Sigmoid colon (tissue), 7 donors: Measurements from ENCODE around the gene PDGFRB. TPM values are rescaled to one million over a fixed set of nuclear protein-coding genes. Genes with fewer than 3 reads are reported as not detected.

Experiments
- DNase-seq: peaks from one replicate; pipeline ENCODE4 v3.0.0-alpha.2; 2019
- H3K27ac ChIP-seq, 4 donors: fragments of 200-600 bp; sonication (generic); one replicate each; pipeline ENCODE4 v1.5.1; 2016 to 2019; ENCODE audit warnings: mild to moderate bottlenecking in 1 of 4
- H3K27me3 ChIP-seq, 3 donors: fragments of 200-600 bp; sonication (generic); one replicate each; pipeline ENCODE4 v1.5.1; 2019; ENCODE audit warnings: mild to moderate bottlenecking in 1 of 3
- H3K36me3 ChIP-seq, 4 donors: fragments of 200-600 bp; sonication (generic); one replicate each; pipeline ENCODE4 v1.5.1; 2016 to 2019
- H3K4me1 ChIP-seq, 4 donors: fragments of 200-600 bp; sonication (generic); one replicate each; pipeline ENCODE4 v1.5.1; 2017 to 2019
- H3K4me3 ChIP-seq, 4 donors: fragments of 200-600 bp; sonication (generic); one replicate each; pipeline ENCODE4 v1.5.1; 2017 to 2019; ENCODE audit warnings: mild to moderate bottlenecking in 2 of 4, moderate library complexity in 1 of 4
- H3K9me3 ChIP-seq, 4 donors: fragments of 200-600 bp in 3 of 4; sonication (generic) in 3 of 4; one replicate each; pipeline versions ENCODE4 v1.5.1 to v1.6.1; 2013 to 2019
- CTCF ChIP-seq, 4 experiments: fragments of 450-650 bp in 3 of 4; fragments of 200-600 bp in 1 of 4; IDR thresholded peaks; one replicate each; pipeline ENCODE4 v1.5.1; 2016 to 2019; ENCODE audit warnings: antibody characterized with exemption in 4 of 4, mild to moderate bottlenecking in 3 of 4, moderate library complexity in 2 of 4
- EP300 ChIP-seq, 4 donors: sonication (generic); formaldehyde crosslinking; IDR thresholded peaks; one replicate each; pipeline ENCODE4 v1.6.1; 2017; ENCODE audit warnings: antibody characterized with exemption in 4 of 4
- POLR2A ChIP-seq, 2 donors: fragments of 450-650 bp; IDR thresholded peaks; one replicate each; pipeline ENCODE4 v1.6.1; 2016; ENCODE audit warnings: antibody characterized with exemption in 2 of 2, mild to moderate bottlenecking in 2 of 2, moderate library complexity in 2 of 2
- POLR2AphosphoS5 ChIP-seq, 4 donors: sonication (generic); formaldehyde crosslinking; IDR thresholded peaks; one replicate each; pipeline ENCODE4 v1.6.1; 2017; ENCODE audit warnings: antibody characterized with exemption in 4 of 4
- WGBS, 2 donors: extraction: QIAGEN DNeasy Blood & Tissue Kit; methylation state at CpG; one replicate each; pipeline ENCODE4 v1.1.7; 2013; 5-methylcytosine and 5-hydroxymethylcytosine counted together
- intact Hi-C: fragments of 100-400 bp; cut with DNase I; formaldehyde crosslinking; loops from one replicate; pipeline ENCODE4 v1.15.1; 2023
- polyA plus RNA-seq, 3 donors: library from polyadenylated mRNA; stranded (reverse); fragments of 200-250 nt; gene quantifications; one replicate each; pipeline ENCODE4 v1.2.3, GENCODE V29; 2013
- total RNA-seq, 4 donors: library from RNA; depleted of rRNA; stranded (reverse); fragments of >200 nt; gene quantifications; one replicate each; pipeline ENCODE4 v1.1.0, GENCODE V29; 2016
- donor health status: healthy with polysubstance abuse.
- donor health status: Bipolar disorder and iron deficiency.
- donor health status: healthy.

PDGFRB gene
- total and polyA plus RNA-seq, 7 donors, result 3.9 to 104 (median 54.9) TPM

DNA sequence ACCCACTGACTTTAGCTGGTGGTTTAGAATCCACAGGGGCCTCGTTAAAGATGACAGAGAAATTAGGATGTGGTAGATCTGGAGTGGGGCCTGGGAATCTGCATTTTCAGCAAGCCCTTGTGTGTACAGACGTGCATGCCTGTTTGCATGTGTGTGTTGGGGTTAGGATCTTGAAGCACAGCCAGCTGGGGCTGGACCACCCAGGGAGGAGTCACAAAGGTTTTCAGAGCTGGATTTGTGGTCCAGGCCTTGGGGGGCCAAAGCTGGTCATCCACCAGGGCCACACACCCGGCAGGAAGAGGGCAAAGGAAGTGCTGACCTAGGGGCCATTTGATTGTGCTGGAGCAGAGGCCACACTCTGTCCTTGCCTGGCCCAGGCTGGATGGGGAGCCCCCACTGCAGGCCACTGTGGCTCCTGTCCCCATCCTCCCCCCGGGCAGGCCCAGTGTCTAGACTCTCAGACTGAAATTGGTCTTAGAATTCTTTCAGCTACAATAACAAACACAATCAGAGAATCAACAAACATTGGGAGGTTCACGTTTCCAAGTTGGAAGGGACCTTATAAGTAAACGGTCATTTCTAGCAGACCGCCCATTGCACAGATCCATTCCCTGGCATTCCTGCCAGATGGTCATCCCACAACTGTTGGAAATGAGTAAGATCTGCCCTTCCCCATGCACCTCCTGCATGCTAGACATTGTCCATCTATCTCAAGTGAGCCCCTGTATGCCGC lies 21.3 kb upstream of the PDGFRB start:
- WGBS, 2 donors, result 24 to 60% methylated on average over 8 of the region's 8 CpGs
- TF ChIP-seq POLR2AphosphoS5 (IDR thresholded peaks at IDR 0.05) (no peak), CTCF (IDR thresholded peaks at IDR 0.05) (no peak), EP300 (IDR thresholded peaks at IDR 0.05) (no peak), POLR2A (IDR thresholded peaks at IDR 0.05) (no peak)
- H3K36me3 ChIP-seq, result no peaks in the 10 kb centered on the region
- no peaks in the 10 kb centered on the region for H3K9me3 ChIP-seq
- H3K4me1 ChIP-seq, result peaks cover 0 to 13% (median 6%) of the 10 kb centered on the region in 4 donors
- no peaks in the 10 kb centered on the region for H3K27me3 ChIP-seq
- intact Hi-C loops, result no loop called here
- no peak overlapping the region for H3K4me3 ChIP-seq
- no peak for DNase-seq
- no peak overlapping the region for H3K27ac ChIP-seq

DNA sequence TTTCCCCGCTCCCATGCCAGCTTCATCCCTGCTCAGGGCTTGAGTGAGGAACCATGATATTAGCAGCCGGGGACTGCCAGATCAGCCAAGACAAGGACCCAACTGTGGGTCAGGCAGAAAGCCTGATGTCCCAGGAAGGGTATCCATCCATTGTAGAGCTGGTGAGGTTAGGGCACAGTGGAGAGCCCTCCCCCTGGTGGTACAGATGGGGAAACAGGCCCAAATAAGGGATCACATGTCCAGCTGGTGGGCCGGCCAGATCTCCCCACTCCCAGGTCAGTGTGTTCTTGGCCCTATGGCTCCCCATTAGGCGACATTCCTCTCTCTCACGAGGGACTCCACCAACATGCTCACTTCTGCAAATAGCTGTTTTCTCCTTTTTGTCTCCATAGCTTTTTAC lies 19.9 kb upstream of the PDGFRB start:
- Histone ChIP-seq H3K4me1 (peaks cover 0 to 11% (median 1%) of the 10 kb centered on the region in 4 donors), H3K27ac (no peak overlapping the region), H3K27me3 (peaks cover 0 to 4% (median 0%) of the 10 kb centered on the region in 3 donors), H3K4me3 (no peak overlapping the region), H3K9me3 (no peaks in the 10 kb centered on the region), H3K36me3 (no peaks in the 10 kb centered on the region)
- 47 to 75% methylated on average over 5 of the region's 5 CpGs for WGBS, 2 donors
- TF ChIP-seq POLR2A (IDR thresholded peaks at IDR 0.05) (no peak), POLR2AphosphoS5 (IDR thresholded peaks at IDR 0.05) (no peak), EP300 (IDR thresholded peaks at IDR 0.05) (no peak), CTCF (IDR thresholded peaks at IDR 0.05) (peak in 2 of 4 experiments; percentile 14 to 17)
- no peak for DNase-seq
- intact Hi-C loops, result no loop called here

DNA sequence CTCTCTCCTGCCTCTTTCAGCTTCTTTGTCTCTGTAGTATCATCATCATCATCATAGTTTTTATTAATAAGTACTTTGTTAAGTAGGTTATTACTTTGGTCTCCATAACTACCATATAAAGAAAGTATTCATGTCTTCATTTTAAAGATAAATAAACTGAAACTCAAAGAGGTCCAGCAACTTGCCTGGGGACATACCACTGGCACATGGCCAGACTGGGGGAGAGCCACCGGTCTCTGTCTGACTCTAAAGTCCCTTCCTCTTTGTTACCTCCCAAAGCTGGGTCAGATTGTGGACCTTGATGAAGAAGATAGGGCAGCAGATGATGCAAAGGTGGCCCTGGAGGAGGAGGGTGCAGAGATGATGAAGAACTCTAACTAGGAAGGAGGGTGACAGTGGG lies 19.4 kb upstream of the PDGFRB start:
- Histone ChIP-seq H3K4me1 (peaks cover 0 to 7% (median 0%) of the 10 kb centered on the region in 4 donors), H3K4me3 (no peak overlapping the region), H3K27me3 (peaks cover 0 to 4% (median 0%) of the 10 kb centered on the region in 3 donors), H3K9me3 (no peaks in the 10 kb centered on the region), H3K36me3 (no peaks in the 10 kb centered on the region), H3K27ac (no peak overlapping the region)
- 24 to 55% methylated on average over 1 of the region's 1 CpG for WGBS, 2 donors
- intact Hi-C loops, result no loop called here
- TF ChIP-seq EP300 (IDR thresholded peaks at IDR 0.05), result no peak
- TF ChIP-seq CTCF (IDR thresholded peaks at IDR 0.05), result no peak
- TF ChIP-seq POLR2AphosphoS5 (IDR thresholded peaks at IDR 0.05), result no peak
- TF ChIP-seq POLR2A (IDR thresholded peaks at IDR 0.05), result no peak
- DNase-seq, result no peak

DNA sequence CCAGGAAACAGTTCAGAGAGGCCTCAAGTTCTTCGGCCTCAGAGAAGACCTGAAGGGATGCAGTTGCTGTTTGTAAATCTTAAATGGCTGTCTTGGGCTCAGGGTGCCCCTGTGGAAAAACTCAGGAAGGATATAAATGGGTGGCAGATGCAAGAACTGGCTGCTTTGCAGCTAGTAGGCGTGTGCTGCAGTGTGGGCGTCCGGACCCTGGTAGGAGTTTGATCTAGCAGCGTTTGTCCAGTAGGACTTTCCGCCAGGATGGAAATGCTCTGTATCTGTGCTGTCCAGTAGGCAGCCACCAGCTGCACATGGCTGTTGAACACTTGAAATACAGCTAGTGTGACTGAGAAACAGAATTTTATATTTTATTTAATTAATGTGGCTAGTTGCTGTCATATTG lies 18.6 kb upstream of the PDGFRB start:
- DNase-seq, result no peak
- 49 to 71% methylated on average over 6 of the region's 6 CpGs for WGBS, 2 donors
- H3K27ac ChIP-seq, result no peak overlapping the region
- H3K9me3 ChIP-seq, result no peaks in the 10 kb centered on the region
- no peaks in the 10 kb centered on the region for H3K4me1 ChIP-seq
- no peaks in the 10 kb centered on the region for H3K36me3 ChIP-seq
- peaks cover 0 to 9% (median 0%) of the 10 kb centered on the region in 3 donors for H3K27me3 ChIP-seq
- intact Hi-C loops, result no loop called here
- no peak overlapping the region for H3K4me3 ChIP-seq
- TF ChIP-seq POLR2AphosphoS5 (IDR thresholded peaks at IDR 0.05) (no peak), CTCF (IDR thresholded peaks at IDR 0.05) (no peak), EP300 (IDR thresholded peaks at IDR 0.05) (no peak), POLR2A (IDR thresholded peaks at IDR 0.05) (no peak)
